ENCODE measurements around the gene BCL2L15. TPM values are rescaled to one million over a fixed set of nuclear protein-coding genes. Genes with fewer than 3 reads are reported as not detected.

BCL2L15 gene
- total RNA-seq, 1 donor from 2014 or later, result 0.14 TPM

- TF ChIP-seq EZH2 (IDR thresholded peaks at IDR 0.05; ENCODE audit: insufficient read depth, low read length) (no peak), CTCF (IDR thresholded peaks at IDR 0.05; ENCODE audit: insufficient read depth, low read depth, low read length) (no peak)
- no peaks in the 10 kb centered on the region for H4K20me1 ChIP-seq (ENCODE audit: insufficient read depth, low read length)
- no peak overlapping the region for H3K4me3 ChIP-seq (ENCODE audit: insufficient read depth, low read depth, low read length)
- no peak overlapping the region for H3K4me3 Mint-ChIP-seq (ENCODE audit: unreplicated experiment)
- no peak overlapping the region for H3K9ac ChIP-seq (ENCODE audit: low read length)
- no peaks in the 10 kb centered on the region for H3K9me3 Mint-ChIP-seq (ENCODE audit: unreplicated experiment)
- H3K4me1 ChIP-seq (ENCODE audit: insufficient read depth, low read length), result peaks cover 16% of the 10 kb centered on the region
- DNase-seq (ENCODE audit: low read depth) (no peak), FAIRE-seq (no peak)
- no peaks in the 10 kb centered on the region for H3K36me3 ChIP-seq (ENCODE audit: insufficient read depth, low read length)
- no peak overlapping the region for H3K4me2 ChIP-seq (ENCODE audit: low read length)
- H3K27me3 ChIP-seq (ENCODE audit: insufficient read depth, low read length), result no peaks in the 10 kb centered on the region
- no peak overlapping the region for H2AFZ ChIP-seq (ENCODE audit: low read depth, low read length)
- no peaks in the 10 kb centered on the region for H3K27me3 Mint-ChIP-seq (ENCODE audit: low read depth, unreplicated experiment)
- H3K79me2 ChIP-seq (ENCODE audit: insufficient read depth, low read length), result no peaks in the 10 kb centered on the region
- no peak overlapping the region for H3K27ac Mint-ChIP-seq (ENCODE audit: unreplicated experiment)
- no peak overlapping the region for H3K27ac ChIP-seq (ENCODE audit: low read depth, low read length)
- peaks cover 2% of the 10 kb centered on the region for H3K36me3 Mint-ChIP-seq (ENCODE audit: low read depth, unreplicated experiment)
- H3K4me1 Mint-ChIP-seq (ENCODE audit: low read depth, unreplicated experiment), result peaks cover 24% of the 10 kb centered on the region
- no peaks in the 10 kb centered on the region for H3K9me3 ChIP-seq (ENCODE audit: insufficient read depth, low read depth, low read length)
These were observed 29.6 kb downstream of the BCL2L15 start for GRCh38 chr1:113857776-113858175.

- FAIRE-seq (no peak), DNase-seq (ENCODE audit: low read depth) (no peak)
- no peaks in the 10 kb centered on the region for H4K20me1 ChIP-seq (ENCODE audit: insufficient read depth, low read length)
- H3K4me2 ChIP-seq (ENCODE audit: low read length), result no peak overlapping the region
- H3K27me3 ChIP-seq (ENCODE audit: insufficient read depth, low read length), result no peaks in the 10 kb centered on the region
- Mint-ChIP-seq H3K4me1 (ENCODE audit: low read depth, unreplicated experiment) (peaks cover 24% of the 10 kb centered on the region), H3K27ac (ENCODE audit: unreplicated experiment) (no peak overlapping the region), H3K36me3 (ENCODE audit: low read depth, unreplicated experiment) (peaks cover 2% of the 10 kb centered on the region), H3K9me3 (ENCODE audit: unreplicated experiment) (no peaks in the 10 kb centered on the region), H3K27me3 (ENCODE audit: low read depth, unreplicated experiment) (no peaks in the 10 kb centered on the region), H3K4me3 (ENCODE audit: unreplicated experiment) (no peak overlapping the region)
- H3K79me2 ChIP-seq (ENCODE audit: insufficient read depth, low read length), result no peaks in the 10 kb centered on the region
- H3K36me3 ChIP-seq (ENCODE audit: insufficient read depth, low read length), result no peaks in the 10 kb centered on the region
- TF ChIP-seq CTCF (IDR thresholded peaks at IDR 0.05; ENCODE audit: insufficient read depth, low read depth, low read length) (no peak), EZH2 (IDR thresholded peaks at IDR 0.05; ENCODE audit: insufficient read depth, low read length) (no peak)
- H3K4me3 ChIP-seq (ENCODE audit: insufficient read depth, low read depth, low read length), result no peak overlapping the region
- no peaks in the 10 kb centered on the region for H3K9me3 ChIP-seq (ENCODE audit: insufficient read depth, low read depth, low read length)
- peaks cover 16% of the 10 kb centered on the region for H3K4me1 ChIP-seq (ENCODE audit: insufficient read depth, low read length)
- H2AFZ ChIP-seq (ENCODE audit: low read depth, low read length), result no peak overlapping the region
- H3K27ac ChIP-seq (ENCODE audit: low read depth, low read length), result no peak overlapping the region
- no peak overlapping the region for H3K9ac ChIP-seq (ENCODE audit: low read length)
These were observed 31.0 kb downstream of the BCL2L15 start for GRCh38 chr1:113856401-113856790.

GRCh38 chr1:113855630-113856400, 31.6 kb downstream of the BCL2L15 start:
- TF ChIP-seq EZH2 (IDR thresholded peaks at IDR 0.05; ENCODE audit: insufficient read depth, low read length) (no peak), CTCF (IDR thresholded peaks at IDR 0.05; ENCODE audit: insufficient read depth, low read depth, low read length) (no peak)
- Histone ChIP-seq H3K36me3 (ENCODE audit: insufficient read depth, low read length) (no peaks in the 10 kb centered on the region), H3K4me3 (ENCODE audit: insufficient read depth, low read depth, low read length) (no peak overlapping the region), H3K9ac (ENCODE audit: low read length) (no peak overlapping the region), H2AFZ (ENCODE audit: low read depth, low read length) (no peak overlapping the region), H4K20me1 (ENCODE audit: insufficient read depth, low read length) (no peaks in the 10 kb centered on the region), H3K27ac (ENCODE audit: low read depth, low read length) (no peak overlapping the region), H3K9me3 (ENCODE audit: insufficient read depth, low read depth, low read length) (no peaks in the 10 kb centered on the region), H3K4me2 (ENCODE audit: low read length) (no peak overlapping the region), H3K79me2 (ENCODE audit: insufficient read depth, low read length) (no peaks in the 10 kb centered on the region), H3K4me1 (ENCODE audit: insufficient read depth, low read length) (peaks cover 10% of the 10 kb centered on the region), H3K27me3 (ENCODE audit: insufficient read depth, low read length) (no peaks in the 10 kb centered on the region)
- Mint-ChIP-seq H3K36me3 (ENCODE audit: low read depth, unreplicated experiment) (peaks cover 2% of the 10 kb centered on the region), H3K4me3 (ENCODE audit: unreplicated experiment) (no peak overlapping the region), H3K27ac (ENCODE audit: unreplicated experiment) (no peak overlapping the region), H3K9me3 (ENCODE audit: unreplicated experiment) (no peaks in the 10 kb centered on the region), H3K27me3 (ENCODE audit: low read depth, unreplicated experiment) (no peaks in the 10 kb centered on the region), H3K4me1 (ENCODE audit: low read depth, unreplicated experiment) (peaks cover 20% of the 10 kb centered on the region)
- no peak for FAIRE-seq
- DNase-seq (ENCODE audit: low read depth), result no peak
